ENCODE results near the gene KDSR. TPM values are rescaled to one million over a fixed set of nuclear protein-coding genes. Genes with fewer than 3 reads are reported as not detected.
A peak's percentile ranks its signal among the peaks of the same experiment; 100 is the strongest.
"Not testable (repeated sequence)": the region's sequence is repeated elsewhere in the genome, so short reads cannot be mapped to it uniquely, and the experiment has no call there.

KDSR gene
- total RNA-seq, 1 donor from 2014 or later, result 26.5 TPM

GRCh38 chr18:63365876-63366212 lies 1.2 kb downstream of the KDSR start:
- DNase-seq, result no peak

GRCh38 chr18:63363951-63364350 lies 3.1 kb downstream of the KDSR start:
- no peak for DNase-seq

DNA sequence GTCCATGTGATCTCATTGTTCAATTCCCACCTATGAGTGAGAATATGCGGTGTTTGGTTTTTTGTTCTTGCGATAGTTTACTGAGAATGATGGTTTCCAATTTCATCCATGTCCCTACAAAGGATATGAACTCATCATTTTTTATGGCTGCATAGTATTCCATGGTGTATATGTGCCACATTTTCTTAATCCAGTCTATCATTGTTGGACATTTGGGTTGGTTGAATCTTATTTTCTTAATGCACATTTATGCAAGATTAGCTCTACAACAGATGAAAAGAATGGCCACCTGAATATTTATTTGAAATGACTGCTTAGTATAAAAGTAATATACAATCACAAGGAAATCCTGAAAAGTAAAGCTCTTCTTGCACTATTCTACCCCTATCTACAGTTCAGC lies 3.6 kb downstream of the KDSR start:
- DNase-seq, result not testable (repeated sequence)

DNA sequence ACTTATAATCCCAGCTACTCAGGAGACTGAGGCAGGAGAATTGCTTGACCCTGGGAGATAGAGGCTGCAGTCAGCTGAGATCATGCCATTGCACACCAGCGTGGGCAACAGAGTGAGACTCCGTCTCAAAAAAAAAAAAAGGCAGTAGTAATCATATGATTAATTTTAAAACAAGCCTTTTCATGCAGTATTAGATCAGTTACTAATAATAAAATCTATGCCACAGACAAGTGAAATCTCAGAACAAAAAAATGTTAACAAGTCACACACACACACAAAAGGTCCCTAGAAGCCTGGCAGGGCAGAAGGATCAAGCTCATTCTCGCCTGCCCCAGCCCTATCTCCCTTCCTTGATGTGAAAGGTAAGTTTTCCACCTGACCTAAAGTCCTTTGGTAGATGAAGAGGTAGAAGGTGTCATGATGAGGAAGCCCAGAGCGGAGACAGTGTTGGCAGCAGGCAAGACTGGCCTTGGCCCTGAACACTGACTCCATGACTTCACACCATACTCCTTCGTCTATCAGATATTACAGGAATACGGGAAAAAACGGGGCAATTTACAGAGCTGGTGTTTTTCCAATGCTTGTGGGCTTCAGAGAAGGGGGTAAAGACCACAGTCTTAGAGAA lies 10.6 kb downstream of the KDSR start:
- no peak for DNase-seq

GRCh38 chr18:63350230-63350629 lies 16.8 kb downstream of the KDSR start:
- DNase-seq, result no peak

DNA sequence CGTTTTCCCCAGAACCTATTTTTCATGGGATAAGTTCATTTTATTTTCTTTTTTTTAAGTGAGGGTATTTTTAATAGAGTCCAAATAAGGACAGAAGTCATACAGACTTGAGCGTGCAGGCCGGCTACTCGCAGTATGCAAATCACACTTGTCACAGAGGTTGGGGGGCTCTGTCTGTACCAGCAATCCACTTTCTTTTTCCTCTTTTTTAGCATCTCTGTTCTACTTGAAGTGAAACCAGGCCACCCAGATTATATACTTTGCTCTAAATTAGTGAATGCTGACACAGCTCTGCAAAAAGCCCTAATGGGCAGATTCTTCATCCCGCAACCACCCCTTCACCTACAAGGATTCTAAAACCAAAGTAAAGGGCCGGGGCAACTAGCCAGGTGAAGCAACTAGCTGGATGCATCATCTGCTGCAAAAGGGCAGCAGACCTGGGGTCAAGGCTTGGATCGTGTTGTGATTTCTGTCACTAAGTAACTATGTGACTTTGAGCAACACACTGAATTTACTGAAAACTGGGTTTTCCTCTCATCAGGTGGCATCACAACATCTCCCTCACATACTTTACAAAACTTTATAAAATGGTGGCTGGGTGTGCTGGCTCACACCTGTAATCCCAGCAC lies 18.4 kb downstream of the KDSR start:
- no peak for DNase-seq

- DNase-seq, result no peak
Measured at GRCh38 chr18:63346480-63347183, 20.4 kb downstream of the KDSR start.

DNA sequence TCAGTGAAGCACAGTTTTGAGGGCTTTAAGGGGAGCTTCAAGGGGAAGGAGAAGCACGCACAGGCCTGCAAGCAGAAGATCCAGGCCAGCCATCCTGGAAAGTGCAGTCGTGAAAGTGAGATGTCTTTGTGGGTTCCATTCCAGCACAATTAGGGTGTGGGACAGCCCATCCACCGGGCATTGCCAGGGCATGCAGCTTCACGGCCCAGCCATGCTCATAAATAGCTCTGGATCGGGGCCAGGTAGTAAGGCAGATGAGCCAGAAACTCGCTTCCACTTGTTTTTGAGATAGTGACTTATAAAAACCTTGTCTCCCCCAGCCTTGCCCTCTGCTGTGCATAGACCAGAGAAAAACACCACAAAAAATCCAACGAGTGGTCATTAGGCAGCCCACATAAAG lies 21.0 kb downstream of the KDSR start:
- no peak for DNase-seq

DNA sequence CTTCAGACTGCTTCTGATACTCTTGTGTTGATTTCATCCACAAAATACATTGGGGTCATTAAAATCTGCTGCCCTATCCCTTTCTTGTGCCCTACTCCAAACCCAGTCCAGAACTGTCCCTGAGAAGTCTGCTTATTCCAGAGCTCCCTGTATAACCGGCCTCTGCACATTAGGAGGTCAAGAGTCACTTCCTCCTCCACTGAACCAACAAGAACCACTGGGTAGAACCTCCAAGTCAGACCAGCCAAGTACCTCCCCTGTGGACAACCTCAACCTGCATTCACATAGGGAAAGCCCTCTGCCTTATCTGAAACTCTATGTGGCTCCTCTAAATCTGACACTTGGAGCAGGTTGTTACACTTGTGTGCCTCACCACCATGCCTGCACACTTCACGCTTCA lies 22.1 kb downstream of the KDSR start:
- peak; percentile 16 for DNase-seq

- no peak for DNase-seq
Measured at GRCh38 chr18:63344263-63344662, 22.7 kb downstream of the KDSR start.

DNA sequence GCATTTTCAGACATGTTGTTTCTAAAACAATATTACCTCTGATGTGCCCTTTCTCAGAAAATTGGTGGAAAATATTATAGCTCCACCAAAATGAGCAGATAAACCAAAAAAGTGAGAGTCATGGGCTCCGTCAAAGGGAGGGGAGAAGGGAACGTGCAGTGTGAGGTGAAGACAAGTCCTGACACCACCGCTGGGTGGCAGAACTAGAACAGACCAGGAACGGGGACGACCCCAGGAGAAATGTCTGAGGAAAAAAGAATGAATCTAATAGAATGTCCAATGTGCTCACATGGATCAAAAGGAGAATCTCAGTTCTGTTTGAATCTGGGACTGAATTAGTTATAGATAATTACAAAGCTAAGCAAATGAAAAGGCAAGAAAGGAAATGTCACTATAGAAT lies 24.8 kb downstream of the KDSR start:
- DNase-seq, result peak; percentile 61

GRCh38 chr18:63339920-63340484 lies 27.0 kb downstream of the KDSR start:
- peak; percentile 60 for DNase-seq

- peak; percentile 67 for DNase-seq
Measured at GRCh38 chr18:63336366-63337099, 30.5 kb downstream of the KDSR start.

DNA sequence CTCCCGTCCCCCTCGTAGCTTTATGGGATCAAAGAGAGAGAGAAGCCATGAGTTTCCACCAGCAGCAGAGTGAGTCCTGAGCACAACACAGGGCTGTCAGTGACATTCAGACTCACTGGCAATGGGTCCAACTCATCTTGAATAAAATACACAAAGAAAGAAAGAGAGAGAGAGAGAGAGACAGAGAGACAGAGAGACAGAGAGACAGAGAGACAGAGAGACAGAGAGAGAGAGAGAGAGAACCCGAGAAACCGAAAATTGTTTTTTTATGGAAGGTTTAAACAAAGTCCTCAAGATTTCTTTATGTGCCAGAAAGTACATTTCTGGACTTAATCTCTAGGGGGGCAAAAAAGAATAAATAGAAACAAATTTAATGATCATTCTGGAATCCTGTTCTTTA lies 35.9 kb downstream of the KDSR start:
- DNase-seq, result no peak

GRCh38 chr18:63329431-63330145 lies 37.4 kb downstream of the KDSR start:
- DNase-seq, result no peak

- no peak for DNase-seq
Measured at GRCh38 chr18:63326011-63326410, 41.0 kb downstream of the KDSR start.

- no peak for DNase-seq
Measured at GRCh38 chr18:63325086-63325686, 41.8 kb downstream of the KDSR start.

- DNase-seq, result peak; percentile 83
Measured at GRCh38 chr18:63322908-63323634, 43.9 kb downstream of the KDSR start.

DNA sequence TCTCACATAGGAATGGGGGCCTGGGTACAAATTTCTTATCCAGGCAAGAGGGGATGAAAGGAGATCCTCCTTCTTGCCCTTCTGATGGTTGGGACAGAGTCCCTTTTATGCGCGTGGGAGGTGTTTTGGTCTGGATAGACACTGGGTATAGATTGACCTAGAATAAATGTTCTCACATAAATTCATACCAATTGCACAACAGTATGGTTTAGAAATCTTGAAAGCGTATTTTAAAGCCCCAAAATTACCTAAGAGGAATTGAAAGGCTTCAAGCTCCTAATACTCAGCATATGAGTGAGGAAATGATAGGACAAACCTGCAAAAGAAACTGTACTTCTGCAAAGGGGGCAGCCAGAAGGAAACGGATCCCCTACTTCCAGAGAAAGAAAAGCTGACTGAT lies 44.8 kb downstream of the KDSR start:
- no peak for DNase-seq

- no peak for DNase-seq
Measured at GRCh38 chr18:63321291-63321690, 45.7 kb downstream of the KDSR start.

DNA sequence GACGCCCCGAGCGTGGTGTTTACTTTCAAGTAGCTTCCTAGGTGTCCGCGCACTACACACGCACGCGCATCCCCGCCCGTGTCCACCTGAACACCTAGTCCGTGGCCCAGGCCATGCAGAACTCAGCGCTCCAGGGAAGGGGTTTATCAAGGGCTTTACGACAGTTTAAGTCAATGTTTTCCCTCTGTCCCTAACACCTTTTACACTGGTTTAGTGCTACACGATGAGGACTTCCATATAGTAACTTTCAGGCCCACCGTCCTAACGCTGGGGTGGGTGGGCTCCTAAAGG lies 46.1 kb downstream of the KDSR start:
- no peak for DNase-seq

Data from dermis blood vessel endothelial cell (primary cell).